ENCODE results near the gene NOXO1. TPM values are rescaled to one million over a fixed set of nuclear protein-coding genes. Genes with fewer than 3 reads are reported as not detected.

NOXO1 gene, protein sequence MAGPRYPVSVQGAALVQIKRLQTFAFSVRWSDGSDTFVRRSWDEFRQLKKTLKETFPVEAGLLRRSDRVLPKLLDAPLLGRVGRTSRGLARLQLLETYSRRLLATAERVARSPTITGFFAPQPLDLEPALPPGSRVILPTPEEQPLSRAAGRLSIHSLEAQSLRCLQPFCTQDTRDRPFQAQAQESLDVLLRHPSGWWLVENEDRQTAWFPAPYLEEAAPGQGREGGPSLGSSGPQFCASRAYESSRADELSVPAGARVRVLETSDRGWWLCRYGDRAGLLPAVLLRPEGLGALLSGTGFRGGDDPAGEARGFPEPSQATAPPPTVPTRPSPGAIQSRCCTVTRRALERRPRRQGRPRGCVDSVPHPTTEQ
- 1.8 TPM for total RNA-seq
- long read RNA-seq, result 0 reads

- Histone ChIP-seq H3K27me3 (peaks cover 42% of the 10 kb centered on the region), H3K4me1 (peaks cover 19% of the 10 kb centered on the region)
- no peak for ATAC-seq
Observed at GRCh38 chr16:1981398-1981836, at the start of gene NOXO1. NOXO1 (minus strand) TSS chr16:1981469; CDS start chr16:1981179, 290 bp downstream.

DNA sequence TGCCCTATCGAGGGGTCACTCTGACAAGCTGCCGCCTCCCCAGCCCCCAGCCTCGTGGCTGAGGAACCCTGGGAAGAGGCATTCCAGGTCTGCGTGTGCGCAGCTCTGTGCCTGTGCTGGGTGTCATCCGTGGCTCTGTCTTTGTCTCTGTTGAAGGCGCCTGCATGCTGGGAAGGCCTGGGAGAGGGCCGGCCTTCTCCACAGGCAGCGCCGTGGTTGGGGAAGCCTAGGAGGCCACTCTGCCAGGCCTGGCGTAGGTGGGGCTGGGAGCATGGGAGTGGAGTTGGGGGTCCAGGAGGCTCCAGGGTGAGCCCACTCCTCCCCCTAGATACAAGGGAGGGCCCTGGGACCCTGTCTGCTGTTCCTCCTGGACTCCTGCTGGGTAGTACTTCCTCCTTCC is 48.8 kb upstream of the NOXO1 start:
- Histone ChIP-seq H3K4me1 (peaks cover 59% of the 10 kb centered on the region), H3K4me3 (peak overlapping the region; percentile 72), H3K36me3 (peaks cover 26% of the 10 kb centered on the region), H3K27ac (peak overlapping the region; percentile 66), H3K9me3 (no peaks in the 10 kb centered on the region), H3K27me3 (no peaks in the 10 kb centered on the region)
- ATAC-seq (no peak), DNase-seq (no peak)
- intact Hi-C loops (cut with DNase I), result no loop called here
- TF ChIP-seq CTCF (IDR thresholded peaks at IDR 0.05), result no peak

More at GRCh38 chr16:1981398-1981836, at the start of gene NOXO1:
- Histone ChIP-seq H3K9me3 (no peaks in the 10 kb centered on the region), H3K36me3 (peaks cover 33% of the 10 kb centered on the region), H3K4me3 (peak within 1 kb of the TSS; percentile 39), H3K27ac (no peak within 1 kb of the TSS)
- no peak for TF ChIP-seq CTCF (IDR thresholded peaks at IDR 0.05)
- no peak for DNase-seq
- intact Hi-C loops (cut with DNase I), result no loop called here

DNA sequence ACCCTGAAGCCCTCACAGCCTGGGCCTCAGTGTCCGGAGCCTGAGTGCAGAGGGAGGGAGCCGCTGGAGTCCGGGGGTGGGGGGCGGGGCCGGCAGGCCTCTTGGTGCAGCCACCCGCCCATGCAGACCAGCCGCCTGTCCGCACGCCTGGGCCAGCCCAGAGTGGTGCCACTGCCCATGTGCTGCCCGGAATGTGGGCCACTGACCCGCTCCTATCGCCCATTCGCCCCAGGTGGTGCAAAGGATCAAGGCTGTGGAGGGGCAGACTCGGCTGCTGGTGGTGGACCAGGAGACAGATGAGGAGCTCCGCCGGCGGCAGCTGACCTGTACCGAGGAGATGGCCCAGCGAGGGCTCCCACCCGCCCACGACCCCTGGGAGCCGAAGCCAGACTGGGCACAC is 48.1 kb upstream of the NOXO1 start:
- peak overlapping the region; percentile 72 for H3K4me3 ChIP-seq
- ATAC-seq, result no peak
- DNase-seq, result no peak
- H3K27me3 ChIP-seq, result no peaks in the 10 kb centered on the region
- H3K9me3 ChIP-seq, result no peaks in the 10 kb centered on the region
- TF ChIP-seq CTCF (IDR thresholded peaks at IDR 0.05), result no peak
- H3K4me1 ChIP-seq, result peaks cover 56% of the 10 kb centered on the region
- H3K36me3 ChIP-seq, result peaks cover 26% of the 10 kb centered on the region
- intact Hi-C loops (cut with DNase I), result no loop called here
- peak overlapping the region; percentile 66 for H3K27ac ChIP-seq

DNA sequence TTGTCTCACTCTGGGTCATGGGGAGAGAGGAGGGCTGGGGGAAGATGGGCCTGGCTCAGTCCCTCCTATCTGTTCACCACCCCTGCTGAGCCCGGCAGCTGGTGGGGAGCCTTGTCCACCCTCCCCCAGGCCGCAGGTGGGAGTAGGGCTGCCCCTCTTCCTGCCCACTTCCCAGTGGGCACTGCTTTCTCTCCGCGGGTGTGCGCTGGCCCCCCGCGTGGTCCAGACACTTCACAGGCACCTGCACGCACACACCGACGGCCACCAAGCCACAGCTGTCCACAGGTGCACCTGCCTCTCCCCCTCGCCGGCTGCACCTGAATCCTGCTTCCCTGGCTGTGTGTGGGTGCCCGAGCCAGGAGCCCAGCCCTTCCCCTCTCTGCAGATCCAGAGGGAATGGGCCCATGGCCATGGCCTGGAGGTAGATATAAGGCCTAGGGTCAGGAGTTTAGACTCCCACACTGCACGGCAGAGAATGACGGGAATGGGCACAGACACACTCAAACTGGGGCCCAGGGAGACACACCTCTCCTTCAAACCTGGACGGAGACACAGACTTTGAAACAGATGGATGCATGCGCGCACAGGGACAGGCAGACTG is 47.5 kb upstream of the NOXO1 start:
- H3K27me3 ChIP-seq, result no peaks in the 10 kb centered on the region
- peak overlapping the region; percentile 73 for H3K27ac ChIP-seq
- H3K9me3 ChIP-seq, result no peaks in the 10 kb centered on the region
- intact Hi-C loops (cut with DNase I), result no loop called here
- peaks cover 26% of the 10 kb centered on the region for H3K36me3 ChIP-seq
- no peak for DNase-seq
- H3K4me3 ChIP-seq, result peak overlapping the region; percentile 72
- ATAC-seq, result no peak
- peaks cover 59% of the 10 kb centered on the region for H3K4me1 ChIP-seq
- TF ChIP-seq CTCF (IDR thresholded peaks at IDR 0.05), result no peak

GRCh38 chr16:2028146-2028545 is 46.9 kb upstream of the NOXO1 start:
- Histone ChIP-seq H3K27ac (peak overlapping the region; percentile 73), H3K9me3 (no peaks in the 10 kb centered on the region), H3K4me1 (peaks cover 58% of the 10 kb centered on the region), H3K27me3 (no peaks in the 10 kb centered on the region), H3K36me3 (peaks cover 26% of the 10 kb centered on the region), H3K4me3 (peak overlapping the region; percentile 72)
- intact Hi-C loops (cut with DNase I), result no loop called here
- DNase-seq, result no peak
- no peak for TF ChIP-seq CTCF (IDR thresholded peaks at IDR 0.05)
- no peak for ATAC-seq
